CD4-positive, alpha-beta T cell treated with Interleukin-21 for 1 hour (primary cell): ENCODE measurements around the gene RAET1E.
A peak's percentile ranks its signal among the peaks of the same experiment; 100 is the strongest.
"Not testable (repeated sequence)": the region's sequence is repeated elsewhere in the genome, so short reads cannot be mapped to it uniquely, and the experiment has no call there.

Experiments used
- DNase-seq: peaks from one replicate; pipeline ENCODE4 v3.0.0-alpha.2; 2020

The RAET1E gene

DNA sequence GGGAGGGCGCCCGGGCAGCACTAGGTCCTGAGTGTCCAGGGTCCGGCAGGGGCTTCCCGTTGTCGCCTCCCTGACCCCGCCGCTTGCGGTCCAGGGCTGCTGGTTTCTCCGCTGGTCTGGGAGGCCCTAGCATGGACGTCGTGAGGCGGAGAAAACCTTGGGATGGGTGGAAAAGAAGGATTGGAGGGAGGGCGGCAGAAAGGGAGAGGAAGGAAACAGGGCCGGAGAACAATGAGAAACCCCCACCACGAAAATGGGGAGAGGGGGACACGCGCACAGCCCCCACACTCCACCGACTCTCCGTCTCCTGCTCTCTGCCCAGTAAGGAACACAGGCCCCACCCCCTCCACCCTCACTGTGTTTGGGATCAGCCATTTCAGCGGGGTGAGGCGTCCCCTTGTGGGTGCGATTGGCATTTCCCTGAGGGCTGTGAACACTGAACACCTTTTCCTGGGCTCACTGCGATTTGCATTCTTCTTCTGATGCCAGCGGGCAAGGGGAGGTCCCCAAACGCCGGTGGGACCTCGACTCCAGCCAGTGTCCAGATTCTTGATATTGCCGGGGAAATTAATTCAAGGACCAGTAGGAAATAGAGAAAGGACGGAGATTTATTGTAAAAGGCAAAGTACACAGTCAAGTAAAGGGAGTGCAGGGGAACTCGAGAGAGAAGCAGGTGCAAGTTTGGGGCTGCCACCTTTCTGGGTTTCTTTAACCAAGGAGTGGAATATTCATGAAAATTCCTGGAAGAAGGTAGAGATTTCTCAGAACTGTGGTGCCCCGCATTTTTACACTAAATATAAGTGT, 28.3 kb upstream of the RAET1E start:
- peak; percentile 75 for DNase-seq

DNA sequence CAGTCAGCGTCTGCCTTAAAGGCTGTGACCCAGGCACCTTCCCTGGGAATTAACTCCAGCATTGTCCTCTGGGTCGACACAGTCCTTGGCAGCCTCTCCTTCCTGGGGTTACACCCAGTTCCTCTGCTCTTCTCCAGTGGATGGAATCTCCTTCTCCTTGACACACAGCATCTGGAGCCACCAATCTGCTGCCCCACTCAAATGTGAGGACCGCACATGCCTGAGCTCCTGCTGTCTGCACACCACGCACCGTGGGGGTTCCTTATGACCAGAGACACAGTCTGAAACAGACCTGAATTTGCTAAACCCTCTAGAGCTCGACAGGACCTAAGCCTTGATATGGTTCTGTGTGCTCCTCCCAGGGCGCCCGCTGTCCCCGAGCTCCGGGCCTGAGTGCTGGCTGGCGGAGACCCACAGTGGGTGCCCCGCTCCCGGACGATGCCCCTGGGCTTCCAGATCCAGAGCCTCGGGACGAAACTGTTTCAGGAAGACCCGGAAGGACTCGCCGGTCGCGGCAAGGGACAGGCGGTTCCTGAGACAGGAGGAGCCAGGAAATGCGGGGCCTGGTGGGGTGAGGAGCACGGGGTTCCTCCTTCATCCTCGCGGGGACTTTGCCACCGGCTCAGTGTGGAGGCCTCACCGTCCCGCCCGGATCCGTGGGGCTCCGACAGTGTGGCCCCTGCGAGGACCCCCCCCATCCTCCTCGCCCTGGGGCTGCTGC, 27.5 kb upstream of the RAET1E start:
- DNase-seq = no peak

DNA sequence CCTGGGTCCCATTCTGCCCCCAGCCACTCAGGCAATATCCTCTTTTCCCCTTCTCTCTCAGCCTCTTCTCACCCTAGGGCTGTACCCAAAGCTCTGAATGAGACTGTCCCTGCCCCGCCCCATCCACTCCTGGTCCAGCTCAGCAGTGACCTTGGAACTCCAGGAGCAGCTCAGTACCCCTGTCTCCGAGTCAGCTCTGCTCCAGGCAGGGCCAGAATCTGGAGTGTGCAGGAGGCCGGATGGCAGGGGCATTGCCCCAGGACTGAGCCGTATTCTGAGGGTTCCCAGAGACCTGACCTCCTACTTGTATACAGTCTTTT, 27.0 kb upstream of the RAET1E start:
- DNase-seq = no peak

DNA sequence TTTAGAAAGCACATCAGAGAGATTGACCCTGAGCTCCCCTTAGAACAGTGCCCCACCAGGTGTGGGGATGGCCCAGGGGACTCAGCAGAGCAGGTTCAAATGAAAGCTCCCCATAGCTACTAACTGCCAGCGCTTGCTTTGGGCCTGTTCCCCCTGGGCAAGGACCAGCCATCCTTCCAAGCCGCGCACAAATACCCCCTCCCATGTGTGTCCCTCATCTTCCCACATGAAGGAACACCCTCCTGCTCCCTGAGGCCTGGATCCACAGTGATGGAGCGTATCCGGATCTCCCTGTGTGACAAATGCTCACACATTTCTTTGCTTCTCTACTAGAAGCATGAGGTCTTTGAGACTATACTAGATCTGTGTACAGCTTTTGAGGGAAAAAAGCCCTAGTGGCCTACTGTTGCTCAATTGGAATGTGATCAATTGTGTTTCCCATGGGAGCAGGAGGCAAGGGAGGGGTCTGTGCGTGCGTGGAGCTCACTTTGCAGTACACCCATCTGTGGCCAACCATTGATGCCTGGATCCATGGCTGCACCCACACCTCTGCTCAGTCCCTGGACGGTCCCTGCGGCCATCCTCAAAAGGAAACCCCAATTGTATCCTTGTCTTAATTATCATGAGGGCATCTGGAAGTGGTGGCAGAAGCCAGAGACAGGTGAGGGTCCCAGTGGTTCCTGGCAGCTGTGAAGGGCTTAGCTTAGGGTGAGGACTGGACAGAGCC, 26.5 kb upstream of the RAET1E start:
- DNase-seq = no peak

DNA sequence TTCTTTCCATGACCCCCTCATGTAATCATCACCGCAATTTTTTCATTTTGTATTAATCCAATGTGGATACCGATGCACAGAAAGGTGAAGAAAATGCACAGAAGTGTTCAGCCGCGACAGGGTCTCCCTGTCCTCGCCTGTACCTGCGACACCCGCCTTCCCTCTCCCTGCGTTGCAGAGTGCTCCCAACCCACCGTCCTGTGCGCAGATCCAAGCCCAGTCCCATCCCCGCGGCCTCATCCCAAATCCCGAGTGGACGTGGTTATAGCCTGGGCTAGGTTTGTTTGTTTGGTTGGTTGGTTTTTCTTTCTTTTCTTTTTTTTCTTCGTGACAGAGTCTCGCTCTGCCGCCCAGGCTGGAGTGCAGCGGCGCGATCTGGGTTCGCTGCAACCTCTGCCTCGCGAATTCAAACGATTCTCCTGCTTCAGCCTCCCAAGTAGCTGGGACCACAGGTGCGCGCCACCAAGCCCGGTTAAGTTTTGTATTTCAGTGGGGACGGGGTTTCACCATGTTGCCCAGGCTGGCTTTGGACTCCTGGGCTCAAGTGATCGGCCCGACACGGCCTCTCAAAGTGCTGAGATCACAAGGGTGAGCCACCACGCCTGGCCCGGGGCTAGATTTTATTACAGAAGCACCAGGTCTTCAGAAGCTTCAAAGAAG, 25.5 kb upstream of the RAET1E start:
- DNase-seq = no peak

DNA sequence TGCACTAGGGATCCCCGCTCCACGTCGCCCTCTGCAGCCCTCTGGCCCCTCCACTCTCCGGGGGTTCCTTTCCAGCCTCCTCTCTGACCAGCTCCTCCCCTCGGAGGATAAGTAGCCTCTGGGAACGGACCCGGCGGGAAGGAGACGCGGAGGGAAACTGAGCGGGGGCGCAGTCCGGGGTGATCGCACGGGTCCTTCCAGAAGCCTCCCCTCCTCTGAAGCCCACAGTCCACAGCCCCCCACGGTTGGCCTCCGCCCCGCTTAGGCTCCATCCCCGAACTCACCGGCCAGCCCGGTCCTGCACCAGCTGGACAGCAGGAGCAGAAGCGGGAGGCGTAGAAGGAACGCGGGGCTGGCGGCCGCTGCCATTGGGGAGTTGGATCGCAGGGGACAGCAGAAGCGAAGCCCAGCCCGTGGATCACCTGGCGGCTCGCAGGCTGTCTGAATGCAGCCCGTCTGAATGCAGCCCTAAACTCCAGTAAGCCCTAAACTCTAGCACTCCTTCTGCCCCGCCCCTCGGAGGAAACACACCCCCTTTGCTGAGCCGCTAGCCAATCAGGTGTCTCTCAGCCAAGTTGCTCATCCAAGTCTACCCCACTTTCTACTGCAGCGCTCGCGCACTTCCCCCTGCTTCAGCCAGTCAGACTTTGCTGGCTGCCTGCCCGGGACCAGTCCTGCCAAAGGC, 24.9 kb upstream of the RAET1E start, which contains the start of gene RAET1G:
TSS of gene RAET1G (minus strand) at position 480 of the 685 bp plus-strand sequence. CDS start at position 369, 111 bp downstream.
- peak; percentile 88 for DNase-seq

DNA sequence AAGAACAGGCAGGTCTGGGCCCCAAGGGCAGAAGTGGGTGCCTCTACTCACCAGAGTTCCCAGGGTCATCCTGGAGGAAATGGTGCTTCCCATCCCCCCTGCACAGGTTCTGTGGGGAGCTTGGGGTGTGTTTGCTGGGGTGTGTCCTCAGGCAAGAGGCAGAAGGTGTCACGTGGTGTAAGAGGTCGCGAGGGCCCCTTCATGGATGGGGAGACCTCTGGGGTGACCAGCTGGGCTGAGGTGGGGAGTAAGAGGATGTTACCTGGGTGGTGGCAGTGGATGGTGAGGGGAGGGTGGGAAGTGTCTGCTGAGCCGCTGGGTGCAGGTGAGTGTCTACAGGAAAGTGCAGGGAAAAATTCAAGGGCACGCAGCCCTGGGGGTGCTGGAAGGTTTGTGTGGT, 24.2 kb upstream of the RAET1E start:
- not testable (repeated sequence) for DNase-seq

DNA sequence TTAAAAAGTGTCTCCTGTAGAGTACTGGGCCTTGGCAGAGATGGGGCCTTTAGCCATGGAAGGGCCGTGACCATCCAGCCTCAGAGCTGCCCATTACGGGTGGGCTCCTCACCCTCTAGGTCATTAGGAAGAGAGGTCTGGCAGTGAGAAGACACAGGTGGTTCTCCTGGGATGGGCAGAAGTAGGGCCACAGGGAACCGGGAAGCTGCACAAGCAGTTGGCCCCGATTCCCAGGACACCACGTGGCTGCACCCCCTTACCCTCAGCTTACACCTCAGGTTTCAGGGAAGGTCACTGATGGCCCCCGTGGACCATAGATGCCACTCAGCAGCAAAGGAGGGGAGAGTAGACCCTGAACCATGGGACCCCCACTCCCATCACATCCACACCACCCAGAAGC, 23.4 kb upstream of the RAET1E start:
- no peak for DNase-seq

DNA sequence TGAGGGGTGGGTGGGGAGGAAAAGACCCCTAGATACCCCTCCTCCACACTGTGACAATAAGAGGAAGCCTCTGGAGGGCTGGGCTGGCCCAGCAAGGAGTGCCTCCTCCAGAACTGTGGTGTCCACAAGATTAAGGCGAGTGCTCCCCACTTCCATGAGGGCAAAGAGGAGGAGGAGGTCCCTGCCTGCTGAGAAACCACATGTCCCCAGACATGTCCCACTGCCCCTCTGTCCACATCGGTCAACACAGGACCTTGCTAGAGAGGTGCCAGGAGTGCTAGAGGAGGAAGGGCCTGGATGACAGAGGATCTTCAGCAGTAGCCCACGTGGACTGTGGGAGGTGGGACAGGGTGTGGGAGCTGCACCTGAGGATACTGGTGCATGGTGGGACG, 21.9 kb upstream of the RAET1E start:
- no peak for DNase-seq

DNA sequence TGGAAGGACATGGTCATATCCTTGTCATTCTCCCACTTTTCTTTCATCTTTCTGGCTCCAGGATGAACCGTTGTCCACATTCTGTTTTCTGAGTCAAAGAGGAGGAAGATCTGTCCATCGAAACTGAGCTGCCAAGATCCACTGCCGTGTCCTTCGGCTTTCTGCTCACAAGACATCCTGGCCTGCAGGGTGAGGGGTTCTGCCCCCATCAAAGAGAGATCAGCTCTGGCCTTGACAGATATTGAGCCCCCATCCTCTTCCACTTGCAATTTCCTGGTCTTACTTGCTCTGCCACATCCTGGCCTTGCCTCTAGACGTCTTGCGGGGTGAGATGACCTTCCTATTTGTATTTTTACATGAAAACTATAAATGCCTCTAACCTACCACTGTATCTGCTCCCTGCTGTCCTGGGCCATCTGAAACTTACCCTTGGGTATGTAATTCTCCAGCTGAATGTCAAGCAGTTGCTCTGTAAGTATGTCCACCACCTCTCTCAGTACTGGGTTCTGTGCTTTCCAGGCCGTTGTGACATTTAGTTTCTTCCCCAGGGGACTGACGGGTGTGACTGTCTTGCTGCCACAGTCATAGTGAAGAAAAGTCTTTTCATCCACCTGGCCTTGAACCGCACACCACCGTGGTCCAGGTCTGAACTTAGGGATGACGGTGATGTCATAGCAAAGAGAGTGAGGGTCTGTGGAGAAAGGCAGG, 21.4 kb upstream of the RAET1E start:
- DNase-seq = not testable (repeated sequence)

DNA sequence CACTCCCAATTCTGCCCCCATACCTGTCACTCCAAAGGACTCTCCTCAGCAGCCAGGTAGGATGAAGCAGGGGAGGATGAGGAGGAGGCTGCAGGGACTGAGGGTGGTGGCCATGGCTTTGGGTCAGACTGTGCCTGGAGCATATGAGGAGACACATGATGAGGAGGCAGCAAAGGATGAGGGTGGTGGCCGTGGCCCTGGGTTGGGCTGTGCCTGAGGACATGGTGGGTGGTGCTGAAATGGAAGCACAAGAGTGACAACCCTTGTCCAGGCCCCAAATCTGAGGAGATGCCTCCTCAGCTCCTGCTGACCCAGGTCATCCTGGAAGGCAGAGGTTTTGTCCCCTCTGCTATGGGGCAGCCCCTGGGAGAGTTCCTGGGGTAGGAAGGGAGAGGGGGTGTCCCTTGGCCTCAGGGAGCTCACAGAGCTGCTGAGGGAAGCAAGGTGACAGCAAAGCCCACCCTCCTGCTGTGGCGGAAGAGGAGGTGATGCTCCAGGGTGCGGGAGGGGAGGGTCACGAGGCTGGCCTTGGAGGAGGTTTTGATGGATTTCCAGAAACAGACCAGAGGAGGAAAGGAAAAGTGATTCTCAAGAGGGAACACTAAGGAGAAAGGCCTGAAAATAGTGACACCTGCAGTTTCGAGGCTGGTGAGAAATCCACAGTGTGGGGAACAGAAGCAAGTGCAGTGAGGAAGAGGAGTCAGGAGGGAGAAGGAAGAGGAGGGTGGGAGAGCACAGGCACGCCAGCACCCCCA, 20.4 kb upstream of the RAET1E start:
- DNase-seq = no peak

DNA sequence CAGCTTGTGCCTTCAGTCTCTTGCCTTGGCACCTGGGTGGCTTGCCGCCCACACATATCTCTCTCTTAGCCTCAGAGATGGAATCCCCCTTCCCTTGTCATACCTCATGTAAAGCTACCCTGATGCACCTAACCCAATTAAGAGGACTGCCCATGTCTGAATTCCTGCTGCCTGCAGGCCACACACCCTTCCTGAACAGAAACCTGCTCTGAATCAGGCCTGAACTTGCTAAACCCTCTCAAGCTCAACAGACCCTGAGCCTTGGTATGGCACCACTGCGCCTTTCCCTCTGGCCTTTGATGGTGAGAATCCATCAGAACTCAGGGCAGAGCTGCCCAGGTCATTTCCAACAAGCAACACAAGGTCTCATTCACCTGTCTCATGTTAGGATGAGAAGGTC, 19.8 kb upstream of the RAET1E start:
- no peak for DNase-seq

DNA sequence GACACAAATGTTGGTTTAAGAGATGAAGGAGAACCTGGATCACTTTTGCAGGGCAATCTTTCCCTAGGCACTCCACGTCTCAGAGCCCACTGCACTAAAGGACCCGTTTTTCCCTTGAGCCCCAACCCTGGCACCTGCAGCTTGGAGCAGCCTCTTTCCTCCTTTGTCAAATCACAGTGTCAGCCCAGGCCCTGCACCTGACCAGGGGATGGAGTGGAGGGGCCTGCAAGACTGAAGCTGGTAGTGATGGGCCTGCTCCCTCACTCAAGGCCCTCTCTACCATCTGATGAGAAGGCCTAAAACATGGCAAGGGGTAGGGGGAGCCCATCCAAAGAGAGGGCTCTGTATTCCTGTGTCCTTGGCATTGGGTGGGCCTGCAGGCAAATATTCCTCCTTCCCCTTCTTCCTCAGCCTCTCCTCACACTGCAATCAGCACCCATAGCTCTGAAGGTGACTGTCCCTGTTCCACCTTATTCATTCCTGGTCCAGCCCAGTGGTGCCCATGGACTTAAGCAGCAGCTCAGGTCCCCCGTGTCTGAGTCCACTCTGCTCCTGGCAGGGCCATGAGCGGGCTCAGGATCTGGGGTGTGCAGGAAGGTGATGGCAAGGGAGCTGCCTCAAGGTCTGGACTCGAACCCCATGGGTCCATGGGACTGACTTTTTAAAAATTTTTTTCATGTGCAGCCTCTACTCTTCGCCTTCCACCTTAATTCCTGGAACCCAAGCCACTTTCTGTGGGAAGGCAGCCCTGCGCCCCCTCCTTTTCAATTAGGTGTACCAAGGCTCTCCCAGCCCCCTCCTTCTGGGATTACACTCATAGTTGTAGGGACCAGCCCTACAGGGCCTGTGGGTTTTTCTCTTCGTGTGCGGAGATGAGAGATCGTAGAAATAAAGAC, 18.3 kb upstream of the RAET1E start:
- no peak for DNase-seq

DNA sequence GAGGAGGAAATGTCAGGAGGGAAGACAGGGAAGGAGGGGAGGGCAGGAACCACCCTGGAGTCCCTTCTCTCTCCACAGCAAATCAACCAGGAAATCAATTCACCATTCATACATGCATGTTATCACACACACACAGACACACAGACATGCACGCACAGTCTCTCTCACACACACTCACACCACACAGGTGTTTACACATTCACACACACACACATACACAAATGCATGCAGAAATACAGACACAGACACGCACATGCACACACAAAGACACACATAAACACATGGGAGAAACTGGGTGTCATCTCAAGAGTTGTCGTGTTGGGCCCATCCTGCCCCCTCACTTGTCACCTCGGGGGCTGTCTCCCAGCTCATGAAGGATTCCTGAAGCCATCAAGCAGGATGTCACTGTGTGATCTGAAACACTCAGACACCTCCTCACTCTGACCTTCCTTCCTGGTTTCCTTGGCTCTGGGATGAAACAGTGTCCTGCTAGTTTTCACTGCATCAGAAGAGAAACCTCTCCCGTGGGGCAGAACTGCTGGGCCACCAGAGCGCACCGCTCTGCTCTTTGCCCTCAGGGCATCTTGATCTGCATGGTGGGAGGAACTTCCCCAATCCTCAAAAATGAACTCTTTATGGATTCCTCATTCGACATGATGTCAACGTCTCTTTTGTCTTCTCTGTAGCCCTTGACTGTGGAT, 15.8 kb upstream of the RAET1E start:
- DNase-seq = no peak

DNA sequence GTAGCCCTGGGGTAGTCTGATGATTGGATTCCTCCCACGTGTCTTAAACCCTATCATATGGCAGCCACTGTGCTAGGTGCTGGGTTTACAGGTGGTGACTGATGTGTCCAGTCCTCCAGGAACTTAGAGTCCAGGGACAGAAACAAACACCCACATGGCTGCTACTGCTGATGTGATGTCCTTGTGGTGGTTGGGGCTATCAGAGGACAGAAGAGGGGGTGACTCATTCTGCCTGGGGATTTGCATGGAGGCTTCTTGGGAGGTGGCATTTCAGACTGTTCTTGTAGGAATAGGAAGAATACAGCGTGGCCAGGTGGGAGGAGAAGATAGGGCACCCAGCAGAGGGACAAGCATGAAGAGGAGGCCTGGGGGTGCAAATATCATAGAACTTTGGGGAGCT, 15.2 kb upstream of the RAET1E start:
- DNase-seq = no peak

DNA sequence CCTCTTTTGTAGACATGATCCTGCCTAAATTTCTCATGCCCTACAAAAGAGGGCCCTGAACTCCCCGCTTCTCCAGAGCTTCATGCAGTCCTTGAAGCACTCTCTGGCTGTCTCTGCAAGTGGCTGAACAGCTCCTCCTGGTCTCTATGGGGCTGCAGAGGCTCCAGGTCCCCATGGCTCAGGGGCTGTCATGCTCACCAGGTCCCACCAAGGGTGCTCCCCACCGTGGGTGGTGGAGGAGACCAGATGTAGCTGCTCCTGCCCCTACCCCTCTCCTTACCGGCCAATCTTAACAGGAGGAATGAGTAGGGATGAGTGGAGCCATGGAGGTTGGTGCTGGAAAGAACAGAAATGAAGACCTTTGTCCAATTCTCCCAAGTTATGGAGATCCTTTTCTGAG, 14.8 kb upstream of the RAET1E start:
- DNase-seq = not testable (repeated sequence)

DNA sequence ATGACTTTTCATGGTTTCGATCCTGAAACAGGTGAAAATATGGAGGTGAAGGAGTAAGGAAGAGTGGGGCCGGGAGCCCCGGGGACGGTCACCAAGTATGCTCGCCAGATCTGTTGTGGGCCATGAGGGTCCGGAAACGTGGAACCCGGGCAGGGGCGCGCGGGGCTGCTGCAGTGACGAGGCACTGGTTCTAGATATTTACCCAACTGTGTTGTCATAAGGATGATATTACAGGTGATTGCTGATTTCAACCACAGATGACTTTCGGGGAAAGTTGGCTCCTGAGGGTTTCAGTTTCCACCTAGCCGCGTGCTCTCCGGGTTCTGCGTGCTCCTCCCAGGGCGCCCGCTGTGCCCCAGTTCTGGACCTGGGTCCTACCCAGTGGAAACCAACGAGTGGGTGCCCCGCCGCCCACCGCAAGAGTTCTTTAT, 12.8 kb upstream of the RAET1E start:
- no peak for DNase-seq

DNA sequence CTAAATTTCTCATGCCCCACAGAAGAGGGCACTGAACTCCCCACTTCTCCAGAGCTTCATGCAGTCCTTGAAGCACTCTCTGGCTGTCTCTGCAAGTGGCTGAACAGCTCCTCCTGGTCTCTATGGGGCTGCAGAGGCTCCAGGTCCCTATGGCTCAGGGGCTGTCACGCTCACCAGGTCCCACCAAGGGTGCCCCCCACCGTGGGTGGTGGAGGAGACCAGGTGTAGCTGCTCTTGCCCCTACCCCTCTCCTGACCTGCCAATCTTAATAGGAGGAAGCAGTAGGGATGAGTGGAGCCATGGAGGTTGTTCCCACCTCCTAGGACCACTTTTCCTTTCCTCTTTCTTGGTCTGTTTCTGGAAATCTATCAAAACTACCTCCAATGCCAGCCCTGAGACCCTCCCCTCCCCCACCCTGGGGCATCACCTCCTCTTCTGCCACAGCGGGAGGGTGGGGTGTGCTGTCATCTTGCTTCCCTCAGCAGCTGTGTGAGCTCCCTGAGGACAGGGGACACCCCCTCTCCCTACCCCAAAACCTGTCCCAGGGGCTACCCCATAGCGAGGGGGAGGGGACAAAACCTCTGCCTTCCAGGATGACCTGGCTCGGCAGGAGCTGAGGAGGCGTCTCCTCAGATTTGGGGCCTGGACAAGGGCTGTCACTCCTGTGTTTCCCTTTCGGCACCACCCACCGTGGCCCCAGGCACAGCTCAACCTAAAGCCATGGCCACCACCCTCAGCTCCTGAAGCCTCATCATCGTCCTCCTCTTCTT, 12.0 kb upstream of the RAET1E start:
- DNase-seq = no peak

DNA sequence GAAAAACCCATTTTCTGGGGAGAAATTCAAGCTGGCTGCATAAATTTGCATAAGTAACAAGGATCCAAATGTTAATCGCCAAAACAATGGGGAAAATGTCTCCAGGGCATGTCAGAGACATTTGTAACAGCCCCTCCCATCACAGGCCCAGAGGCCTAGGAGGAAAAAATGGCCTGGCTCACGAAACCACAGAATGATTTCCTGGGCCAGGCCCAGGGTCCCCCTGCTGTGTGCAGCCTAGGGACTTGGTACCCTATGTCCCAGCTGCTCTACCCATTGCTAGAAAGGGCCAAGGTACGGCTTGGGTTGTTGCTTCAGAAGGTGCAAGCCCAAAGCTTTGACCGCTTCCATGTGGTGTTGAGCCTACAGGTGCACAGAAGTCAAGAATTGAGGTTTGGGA, 10.6 kb upstream of the RAET1E start:
- not testable (repeated sequence) for DNase-seq
